NK-92 treated with Interleukin-12 subunit alpha and Interleukin-12 subunit beta, amount 100 ng/mL, for 24 hours (cell line): Measurements from ENCODE around the gene BRK1.
"Not testable (repeated sequence)": the region's sequence is repeated elsewhere in the genome, so short reads cannot be mapped to it uniquely, and the experiment has no call there.

Experiments used
- DNase-seq: peaks from one replicate; lab custom pipeline; 2025; lab: John Stamatoyannopoulos, UW

The BRK1 gene

DNA sequence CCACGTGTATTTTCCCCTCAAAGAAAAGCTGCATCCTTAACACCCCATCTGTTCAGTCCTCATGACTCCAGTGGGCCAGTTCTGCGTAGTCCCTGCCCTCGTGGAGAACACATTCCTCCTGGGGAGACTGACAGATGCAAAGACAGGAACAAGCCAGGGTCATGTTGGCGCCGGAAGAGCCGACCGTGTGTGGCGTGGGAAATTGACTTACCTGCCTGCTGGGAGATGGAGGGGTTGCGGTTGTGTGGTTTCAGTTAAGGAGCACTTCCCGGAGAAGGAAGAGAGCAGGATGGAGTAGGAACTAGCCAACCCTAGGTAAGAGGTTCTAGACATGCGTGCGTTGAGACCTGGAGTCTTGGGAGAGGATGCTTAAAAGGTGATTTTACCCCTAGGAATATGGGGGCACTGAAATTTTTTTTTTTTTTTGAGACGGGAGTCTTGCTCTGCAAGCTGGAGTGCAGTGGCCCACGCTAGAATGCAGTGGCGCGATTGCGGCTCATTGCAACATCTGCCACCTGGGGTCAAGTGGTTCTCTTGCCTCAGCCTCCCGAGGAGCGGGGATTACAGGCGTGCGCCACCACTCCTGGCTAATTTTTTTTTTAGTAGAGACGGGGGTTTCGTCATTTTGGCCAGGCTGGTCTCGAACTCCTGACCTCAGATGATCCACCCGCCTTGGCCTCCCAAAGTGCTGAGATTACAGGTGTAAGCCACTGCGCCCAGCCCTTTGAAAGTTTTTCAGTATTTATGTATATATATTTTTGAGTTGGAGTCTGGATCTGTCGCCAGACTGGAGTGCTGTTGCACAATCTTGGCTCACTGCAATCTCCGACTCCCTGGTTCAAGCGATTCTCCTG is 27.5 kb downstream of the BRK1 start:
- peak; percentile 24 for DNase-seq

DNA sequence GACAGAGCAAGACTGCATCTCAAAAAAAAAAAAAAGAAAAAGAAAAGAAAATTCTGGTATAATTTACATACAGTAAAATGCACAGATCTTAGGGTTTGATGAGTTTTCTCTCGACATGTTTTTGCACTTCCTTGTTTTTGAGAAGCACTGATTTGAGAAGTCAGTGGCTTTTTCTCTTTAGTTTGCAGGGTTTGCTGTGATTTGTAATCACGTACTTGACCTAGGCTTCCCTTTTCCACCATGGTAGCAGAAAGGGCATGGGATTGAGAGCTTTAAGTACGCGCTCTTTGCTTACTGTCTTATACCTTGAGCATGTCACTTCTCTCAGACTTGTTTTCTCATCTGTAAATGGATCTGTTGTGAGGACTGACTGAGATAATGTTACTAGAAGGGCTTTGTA is 30.2 kb downstream of the BRK1 start:
- no peak for DNase-seq

DNA sequence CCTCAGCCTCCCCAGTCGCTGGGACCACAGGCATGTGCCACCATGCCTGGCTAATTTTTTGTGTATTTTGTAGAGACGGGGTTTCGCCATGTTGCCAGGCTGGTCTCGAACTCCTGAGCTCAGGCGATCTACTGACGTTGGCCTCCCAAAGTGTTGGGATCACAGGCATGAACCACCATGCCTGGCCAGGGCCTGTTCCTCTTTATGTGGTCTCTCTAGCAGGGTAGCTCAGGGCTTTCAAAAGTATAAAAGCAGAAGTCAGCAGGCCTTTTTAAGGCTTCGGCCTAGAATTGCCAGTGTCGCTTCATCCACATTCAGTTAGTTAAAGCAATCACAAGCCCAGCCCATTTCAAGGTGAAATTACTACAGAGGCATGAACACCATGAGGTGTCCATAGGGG is 33.8 kb downstream of the BRK1 start:
- no peak for DNase-seq

DNA sequence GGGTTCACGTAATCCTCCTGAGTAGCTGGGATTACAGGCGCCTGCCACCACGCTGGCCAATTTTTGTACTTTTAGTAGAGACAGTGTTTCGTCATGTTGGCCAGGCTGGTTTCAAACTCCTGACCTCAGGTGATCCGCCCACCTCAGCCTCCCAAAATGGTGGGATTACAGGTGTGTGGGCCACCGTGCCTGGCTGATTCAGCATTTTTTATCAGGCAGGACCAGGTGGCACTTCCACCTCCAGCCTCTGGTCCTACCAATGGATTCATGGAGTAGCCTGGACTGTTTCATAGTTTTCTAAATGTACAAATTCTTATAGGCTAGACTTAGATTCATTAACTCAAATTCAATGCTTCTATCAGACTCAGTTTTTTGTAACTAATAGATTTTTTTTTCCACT is 35.5 kb downstream of the BRK1 start:
- DNase-seq, result no peak

- no peak for DNase-seq
These were observed 39.1 kb downstream of the BRK1 start for GRCh38 chr3:10154335-10155122.

GRCh38 chr3:10155123-10155472 is 39.6 kb downstream of the BRK1 start:
- no peak for DNase-seq

GRCh38 chr3:10155658-10156057 is 40.2 kb downstream of the BRK1 start:
- DNase-seq, result no peak

GRCh38 chr3:10157031-10157430 is 41.6 kb downstream of the BRK1 start:
- DNase-seq, result no peak

DNA sequence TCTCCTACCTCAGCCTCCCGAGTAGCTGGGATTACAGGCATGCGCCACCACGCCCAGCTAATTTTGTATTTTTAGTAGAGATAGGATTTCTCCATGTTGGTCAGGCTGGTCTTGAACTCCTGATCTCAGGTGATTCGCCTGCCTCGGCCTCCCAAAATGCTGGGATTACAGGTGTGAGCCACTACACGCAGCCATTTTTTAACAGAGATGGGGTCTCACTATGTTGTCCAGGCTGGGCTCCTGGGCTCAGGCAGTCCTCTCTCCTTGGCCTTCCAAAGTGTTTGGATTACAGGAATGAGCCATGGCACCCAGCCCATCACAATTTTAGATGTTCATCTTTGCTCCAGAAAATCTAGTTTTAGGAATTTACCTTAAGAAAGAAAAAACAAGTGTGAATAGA is 43.1 kb downstream of the BRK1 start:
- not testable (repeated sequence) for DNase-seq

GRCh38 chr3:10160346-10160745 is 44.9 kb downstream of the BRK1 start:
- no peak for DNase-seq

DNA sequence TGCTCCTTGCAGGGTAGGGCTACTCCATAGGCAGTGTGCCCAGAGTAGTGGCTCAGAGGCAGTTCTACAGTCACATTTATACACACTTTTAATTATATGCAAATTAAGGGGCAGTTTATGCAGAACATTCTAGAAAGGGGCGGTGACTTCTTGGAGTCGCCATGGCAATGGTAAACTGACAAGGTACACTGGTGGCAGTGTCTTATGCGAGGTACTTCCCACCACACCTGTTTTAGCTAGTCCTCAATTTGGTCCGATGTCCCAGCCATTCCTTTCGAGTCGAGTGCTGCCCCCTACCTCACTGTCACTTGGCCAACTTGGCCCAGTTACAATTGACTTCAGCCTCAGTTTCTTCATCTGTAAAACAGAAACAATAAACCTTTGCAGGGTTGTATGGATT is 45.5 kb downstream of the BRK1 start:
- no peak for DNase-seq

DNA sequence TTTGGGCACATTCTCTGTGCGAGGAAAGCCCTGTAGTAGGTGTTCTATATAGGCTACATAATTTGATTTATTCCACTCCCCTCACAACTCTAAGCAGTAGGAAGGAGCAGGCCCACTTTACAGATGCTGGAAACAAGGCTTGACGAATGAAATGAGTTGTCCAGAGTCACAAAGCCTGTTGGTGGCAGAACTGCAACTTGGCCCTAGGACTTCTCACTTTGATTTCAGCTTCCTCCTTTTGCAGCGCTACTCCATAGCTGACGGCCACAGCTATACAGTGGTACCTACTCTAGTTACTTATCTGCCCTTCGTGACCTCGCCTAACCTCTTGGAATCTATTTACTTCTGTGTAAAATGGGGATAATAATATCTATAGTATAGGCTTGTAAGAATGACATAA is 46.7 kb downstream of the BRK1 start:
- no peak for DNase-seq

DNA sequence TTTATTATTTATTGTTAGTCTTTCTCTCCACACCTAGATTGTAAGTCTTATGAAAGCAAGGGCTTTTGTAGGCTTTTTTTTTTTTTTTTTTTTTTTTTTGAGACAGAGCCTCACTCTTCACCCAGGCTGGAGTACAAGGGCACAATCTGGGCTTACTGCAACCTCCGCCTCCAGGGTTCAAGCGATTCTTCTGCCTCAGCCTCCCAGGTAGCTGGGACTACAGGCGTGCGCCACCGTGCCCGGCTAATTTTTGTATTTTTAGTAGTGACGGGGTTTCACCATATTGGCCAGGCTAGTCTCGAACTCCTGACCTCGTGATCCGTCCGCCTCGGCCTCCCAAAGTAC is 48.7 kb downstream of the BRK1 start:
- not testable (repeated sequence) for DNase-seq

DNA sequence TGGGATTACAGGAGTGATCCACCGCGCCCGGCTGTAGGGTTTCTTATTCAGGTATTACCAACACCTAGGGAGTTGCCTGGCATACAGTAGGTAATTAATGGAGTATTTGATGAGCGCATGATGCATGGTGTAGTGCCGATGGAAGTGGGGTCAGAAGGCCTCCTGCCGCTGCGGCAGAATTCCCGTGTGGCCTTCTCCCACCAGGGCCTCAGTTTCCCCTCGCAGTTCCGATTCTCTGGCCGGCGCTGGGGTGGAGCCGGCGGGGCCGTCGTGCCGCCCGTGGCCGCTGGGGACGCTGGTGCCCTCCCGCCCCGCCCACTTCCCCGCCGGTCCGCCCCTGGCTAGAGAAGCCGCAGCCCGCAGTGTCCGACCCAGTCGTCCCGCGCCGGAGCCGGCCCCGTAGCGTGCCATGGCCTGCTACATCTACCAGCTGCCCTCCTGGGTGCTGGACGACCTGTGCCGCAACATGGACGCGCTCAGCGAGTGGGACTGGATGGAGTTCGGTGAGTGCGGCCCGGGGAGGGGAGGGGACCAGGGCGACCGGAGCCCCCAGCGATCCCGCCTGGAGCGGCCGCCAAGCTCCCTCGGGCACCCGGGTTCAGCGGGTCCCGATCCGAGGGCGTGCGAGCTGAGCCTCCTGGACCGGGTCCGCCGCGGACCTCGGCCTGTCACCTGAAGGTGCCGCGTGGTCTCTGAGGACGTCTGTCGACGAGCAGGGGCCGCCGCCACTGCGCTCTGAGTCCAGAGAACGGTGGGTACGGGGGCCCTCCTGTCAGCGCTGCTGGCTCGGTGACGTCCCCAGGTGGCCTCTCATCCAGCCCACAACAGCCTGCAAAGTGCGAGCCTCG is 49.3 kb downstream of the BRK1 start, which contains the start of gene IRAK2:
TSS of gene IRAK2 (plus strand) at position 374 of the 848 bp plus-strand sequence. CDS start at position 410, 36 bp downstream.
- DNase-seq, result no peak

DNA sequence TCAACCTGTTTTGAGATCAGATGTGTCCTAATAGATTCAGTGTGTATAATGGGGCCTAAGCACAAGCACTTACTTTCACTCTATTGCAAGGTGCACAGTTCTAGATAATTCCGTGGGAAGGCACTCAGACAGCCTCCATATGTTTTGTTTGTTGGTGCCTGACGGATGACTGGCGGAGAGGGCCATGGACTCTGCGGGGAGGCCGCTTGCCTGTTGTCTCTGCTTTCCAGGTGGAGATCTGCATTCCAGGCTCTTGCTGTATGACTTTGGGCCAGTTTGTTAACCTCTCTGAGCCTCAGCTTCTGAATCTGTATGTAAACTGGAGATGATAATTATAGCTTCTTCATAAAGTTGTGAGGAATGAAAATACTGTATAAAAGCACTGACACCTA is 50.7 kb downstream of the BRK1 start:
- DNase-seq, result no peak

- DNase-seq, result no peak
These were observed 53.6 kb downstream of the BRK1 start for GRCh38 chr3:10169000-10169496.

- no peak for DNase-seq
These were observed 55.5 kb downstream of the BRK1 start for GRCh38 chr3:10170915-10171478.

- DNase-seq, result no peak
These were observed 57.8 kb downstream of the BRK1 start for GRCh38 chr3:10173095-10173925.

DNA sequence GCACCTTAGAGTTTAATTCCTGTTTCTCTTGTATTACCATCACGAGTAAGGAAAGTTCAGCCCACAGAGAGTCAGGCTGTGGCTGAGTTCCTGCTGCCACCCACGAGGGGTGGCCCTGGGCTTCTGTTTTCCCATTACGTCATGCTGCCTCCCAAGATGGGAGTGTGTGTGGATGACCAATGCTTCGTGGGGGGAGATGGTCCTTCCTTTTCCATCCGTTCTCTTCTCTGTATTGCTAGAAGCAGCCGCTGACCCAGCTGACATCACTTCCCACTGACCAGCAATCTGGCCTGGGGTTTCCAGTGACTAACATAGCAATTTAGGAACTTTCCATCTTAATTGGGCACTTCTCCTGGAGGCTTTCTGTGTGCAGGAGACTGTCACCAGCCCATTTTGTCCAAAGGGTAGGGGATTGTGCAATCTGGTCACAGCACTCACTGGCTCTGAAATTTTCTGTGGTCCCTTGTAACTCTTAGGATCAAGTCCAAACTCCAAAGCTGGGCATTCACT is 58.5 kb downstream of the BRK1 start:
- no peak for DNase-seq

GRCh38 chr3:10175334-10175733 is 59.9 kb downstream of the BRK1 start:
- DNase-seq, result not testable (repeated sequence)

- not testable (repeated sequence) for DNase-seq
These were observed 60.7 kb downstream of the BRK1 start for GRCh38 chr3:10176150-10176549.
